Stomach (tissue), 4 donors: ENCODE data around the gene TMEFF2.

ENCODE experiments used
- EP300 ChIP-seq: sonication (generic); formaldehyde crosslinking; IDR thresholded peaks from one replicate; pipeline ENCODE4 v1.6.1; 2017; ENCODE audit warnings: antibody characterized with exemption
- POLR2A ChIP-seq, 4 donors: fragments of 450-650 bp; IDR thresholded peaks; one replicate each; pipeline ENCODE4 v1.6.1; 2016; ENCODE audit warnings: antibody characterized with exemption in 4 of 4, control low read depth in 2 of 4, mild to moderate bottlenecking in 1 of 4, moderate library complexity in 1 of 4
- POLR2AphosphoS5 ChIP-seq, 3 donors: sonication (generic); formaldehyde crosslinking; IDR thresholded peaks; one replicate each; pipeline ENCODE4 v1.6.1; 2016; ENCODE audit warnings: antibody characterized with exemption in 3 of 3
- TF ChIP-seq, protein P1 (sequence below), 7 experiments: fragments of 450-650 bp in 4 of 7; fragments of 200-600 bp in 3 of 7; sonication (generic) in 3 of 7; IDR thresholded peaks; one replicate each; pipeline ENCODE4 v1.5.1; 2016 to 2019; ENCODE audit warnings: antibody characterized with exemption in 7 of 7, control low read depth in 2 of 7, mild to moderate bottlenecking in 1 of 7

DNA sequence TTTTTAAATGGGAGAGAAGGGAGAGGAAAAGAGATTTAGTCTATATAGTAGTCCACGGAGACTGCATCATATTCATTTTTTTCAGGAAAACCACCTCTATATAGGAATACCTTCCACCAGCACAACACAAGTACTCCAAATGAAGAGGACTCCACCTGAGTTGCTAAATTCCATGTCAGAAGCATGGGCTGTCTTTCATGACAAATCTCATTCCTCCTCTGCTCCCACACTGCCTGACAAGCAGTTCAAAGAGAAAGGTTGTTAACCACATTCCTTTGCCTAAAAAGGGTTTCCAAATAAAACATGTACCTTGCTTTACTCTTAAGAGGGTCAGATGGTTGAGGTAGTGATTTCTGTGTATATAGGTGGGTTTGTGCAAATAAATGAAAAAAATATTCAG, 122.0 kb downstream of the TMEFF2 start:
- TF ChIP-seq, protein P1, sequence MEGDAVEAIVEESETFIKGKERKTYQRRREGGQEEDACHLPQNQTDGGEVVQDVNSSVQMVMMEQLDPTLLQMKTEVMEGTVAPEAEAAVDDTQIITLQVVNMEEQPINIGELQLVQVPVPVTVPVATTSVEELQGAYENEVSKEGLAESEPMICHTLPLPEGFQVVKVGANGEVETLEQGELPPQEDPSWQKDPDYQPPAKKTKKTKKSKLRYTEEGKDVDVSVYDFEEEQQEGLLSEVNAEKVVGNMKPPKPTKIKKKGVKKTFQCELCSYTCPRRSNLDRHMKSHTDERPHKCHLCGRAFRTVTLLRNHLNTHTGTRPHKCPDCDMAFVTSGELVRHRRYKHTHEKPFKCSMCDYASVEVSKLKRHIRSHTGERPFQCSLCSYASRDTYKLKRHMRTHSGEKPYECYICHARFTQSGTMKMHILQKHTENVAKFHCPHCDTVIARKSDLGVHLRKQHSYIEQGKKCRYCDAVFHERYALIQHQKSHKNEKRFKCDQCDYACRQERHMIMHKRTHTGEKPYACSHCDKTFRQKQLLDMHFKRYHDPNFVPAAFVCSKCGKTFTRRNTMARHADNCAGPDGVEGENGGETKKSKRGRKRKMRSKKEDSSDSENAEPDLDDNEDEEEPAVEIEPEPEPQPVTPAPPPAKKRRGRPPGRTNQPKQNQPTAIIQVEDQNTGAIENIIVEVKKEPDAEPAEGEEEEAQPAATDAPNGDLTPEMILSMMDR (IDR thresholded peaks at IDR 0.05), result no peak
- TF ChIP-seq POLR2AphosphoS5 (IDR thresholded peaks at IDR 0.05) (no peak), EP300 (no peak), POLR2A (IDR thresholded peaks at IDR 0.05) (no peak)
